ENCODE data around the gene STEAP4. TPM values are rescaled to one million over a fixed set of nuclear protein-coding genes. Genes with fewer than 3 reads are reported as not detected.

STEAP4 gene
- total RNA-seq, 1 donor from 2014 or later, result 0.11 TPM

DNA sequence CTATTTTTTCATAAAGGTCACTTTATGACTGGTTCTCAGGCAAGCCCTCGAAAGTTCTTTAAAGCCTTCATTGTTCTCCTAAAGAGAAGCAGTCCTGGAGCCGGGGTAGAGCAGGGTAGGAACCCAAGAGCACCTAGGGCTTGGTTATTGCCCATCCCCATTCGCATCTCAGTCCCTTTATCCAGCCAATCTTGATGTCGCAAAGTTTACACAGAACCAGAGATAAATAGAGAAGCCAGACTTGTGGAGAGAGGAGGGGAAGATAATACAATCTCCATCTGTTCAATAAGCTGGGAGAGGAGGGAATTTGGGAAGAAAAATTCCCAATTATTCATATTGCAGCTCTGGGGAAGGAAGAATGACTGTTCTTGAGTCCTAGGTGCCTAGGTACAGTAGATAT lies 80.5 kb downstream of the STEAP4 start:
- Mint-ChIP-seq H3K27ac (ENCODE audit: unreplicated experiment) (no peak overlapping the region), H3K4me1 (ENCODE audit: unreplicated experiment) (no peaks in the 10 kb centered on the region), H3K36me3 (ENCODE audit: unreplicated experiment) (no peaks in the 10 kb centered on the region), H3K4me3 (ENCODE audit: unreplicated experiment) (no peak overlapping the region), H3K27me3 (ENCODE audit: unreplicated experiment) (no peaks in the 10 kb centered on the region), H3K9me3 (ENCODE audit: unreplicated experiment) (peaks cover 8% of the 10 kb centered on the region)
- TF ChIP-seq, protein P1, sequence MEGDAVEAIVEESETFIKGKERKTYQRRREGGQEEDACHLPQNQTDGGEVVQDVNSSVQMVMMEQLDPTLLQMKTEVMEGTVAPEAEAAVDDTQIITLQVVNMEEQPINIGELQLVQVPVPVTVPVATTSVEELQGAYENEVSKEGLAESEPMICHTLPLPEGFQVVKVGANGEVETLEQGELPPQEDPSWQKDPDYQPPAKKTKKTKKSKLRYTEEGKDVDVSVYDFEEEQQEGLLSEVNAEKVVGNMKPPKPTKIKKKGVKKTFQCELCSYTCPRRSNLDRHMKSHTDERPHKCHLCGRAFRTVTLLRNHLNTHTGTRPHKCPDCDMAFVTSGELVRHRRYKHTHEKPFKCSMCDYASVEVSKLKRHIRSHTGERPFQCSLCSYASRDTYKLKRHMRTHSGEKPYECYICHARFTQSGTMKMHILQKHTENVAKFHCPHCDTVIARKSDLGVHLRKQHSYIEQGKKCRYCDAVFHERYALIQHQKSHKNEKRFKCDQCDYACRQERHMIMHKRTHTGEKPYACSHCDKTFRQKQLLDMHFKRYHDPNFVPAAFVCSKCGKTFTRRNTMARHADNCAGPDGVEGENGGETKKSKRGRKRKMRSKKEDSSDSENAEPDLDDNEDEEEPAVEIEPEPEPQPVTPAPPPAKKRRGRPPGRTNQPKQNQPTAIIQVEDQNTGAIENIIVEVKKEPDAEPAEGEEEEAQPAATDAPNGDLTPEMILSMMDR (IDR thresholded peaks at IDR 0.05), result no peak
- no peak for DNase-seq (ENCODE audit: extremely low spot score, unreplicated experiment)

DNA sequence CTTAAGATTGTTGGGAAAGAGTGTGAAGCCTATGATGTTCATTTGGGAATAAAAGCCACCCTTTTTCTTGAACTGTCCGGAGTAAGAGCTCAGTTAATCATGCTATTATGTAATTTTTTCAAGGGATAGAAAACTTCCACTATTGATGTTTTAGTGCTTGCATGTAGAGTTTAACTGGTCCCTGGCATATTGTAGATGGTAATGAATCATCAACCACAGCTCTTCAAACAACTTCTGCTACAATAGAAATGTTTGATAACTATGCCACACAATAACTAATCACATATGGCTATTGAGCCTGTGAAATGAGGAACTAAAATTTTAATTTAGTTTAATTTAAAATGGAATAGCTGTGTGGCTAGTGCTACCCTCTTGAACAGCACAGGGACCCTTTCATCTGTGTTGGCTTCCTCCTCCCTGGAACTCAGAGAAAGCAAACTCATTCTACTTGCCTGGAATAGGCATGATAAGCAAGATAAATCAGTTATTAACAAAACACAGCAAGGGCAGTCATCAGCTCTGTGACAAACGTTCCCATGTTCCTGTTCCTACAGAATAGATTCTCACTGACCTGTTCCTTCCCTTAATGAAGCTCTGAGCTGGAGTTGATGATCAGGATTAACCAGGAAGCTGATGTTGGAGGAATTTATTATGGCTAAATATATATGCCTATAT lies 82.0 kb downstream of the STEAP4 start:
- H3K27me3 Mint-ChIP-seq (ENCODE audit: unreplicated experiment), result no peaks in the 10 kb centered on the region
- H3K4me1 Mint-ChIP-seq (ENCODE audit: unreplicated experiment), result peaks cover 6% of the 10 kb centered on the region
- no peak overlapping the region for H3K27ac Mint-ChIP-seq (ENCODE audit: unreplicated experiment)
- H3K36me3 Mint-ChIP-seq (ENCODE audit: unreplicated experiment), result no peaks in the 10 kb centered on the region
- H3K9me3 Mint-ChIP-seq (ENCODE audit: unreplicated experiment), result peaks cover 8% of the 10 kb centered on the region
- no peak for DNase-seq (ENCODE audit: extremely low spot score, unreplicated experiment)
- no peak overlapping the region for H3K4me3 Mint-ChIP-seq (ENCODE audit: unreplicated experiment)
- TF ChIP-seq, protein P1 (IDR thresholded peaks at IDR 0.05), result no peak

DNA sequence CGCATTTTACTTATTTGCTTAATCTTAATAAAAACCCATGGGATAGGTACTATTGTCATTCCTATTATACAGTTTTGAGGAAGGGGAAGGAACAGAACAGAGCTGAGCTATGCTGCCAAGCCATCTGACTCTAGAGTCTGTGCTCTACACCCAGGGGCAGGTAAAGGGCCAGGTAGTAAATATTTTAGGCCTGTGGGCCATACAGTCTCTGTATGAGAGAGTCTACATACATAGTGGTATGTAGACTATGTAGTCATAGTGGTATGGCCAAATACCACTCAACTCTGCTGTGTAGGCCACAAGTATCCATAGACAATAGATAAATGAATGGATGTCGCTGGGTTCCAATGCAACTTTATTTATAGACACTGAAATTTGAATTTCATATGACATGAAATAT lies 83.4 kb downstream of the STEAP4 start:
- TF ChIP-seq, protein P1 (IDR thresholded peaks at IDR 0.05), result no peak
- H3K9me3 Mint-ChIP-seq (ENCODE audit: unreplicated experiment), result peaks cover 1% of the 10 kb centered on the region
- H3K4me3 Mint-ChIP-seq (ENCODE audit: unreplicated experiment), result no peak overlapping the region
- H3K27me3 Mint-ChIP-seq (ENCODE audit: unreplicated experiment), result no peaks in the 10 kb centered on the region
- H3K36me3 Mint-ChIP-seq (ENCODE audit: unreplicated experiment), result no peaks in the 10 kb centered on the region
- peaks cover 13% of the 10 kb centered on the region for H3K4me1 Mint-ChIP-seq (ENCODE audit: unreplicated experiment)
- no peak overlapping the region for H3K27ac Mint-ChIP-seq (ENCODE audit: unreplicated experiment)
- no peak for DNase-seq (ENCODE audit: extremely low spot score, unreplicated experiment)

Other genes with a start within 250 kb of the STEAP4 start
- 105 and 111 TPM in 2 replicates for gene SRI, start 86.9 kb downstream of the STEAP4 start, total RNA-seq